Camera-type eye (tissue), 1 donor: Measurements from ENCODE around the gene TCF12. TPM values are rescaled to one million over a fixed set of nuclear protein-coding genes. Genes with fewer than 3 reads are reported as not detected.

Experiments
- total RNA-seq: library from RNA; depleted of rRNA; stranded (reverse); fragments of >200 nt; gene quantifications from one replicate; pipeline ENCODE4 v1.2.3, GENCODE V29; 2014

TCF12 gene
- total RNA-seq = 280 TPM

GRCh38 chr15:56918046-56918938 is at the start of gene TCF12:
Gene TCF12 (plus strand): TSS chr15:56918644. CDS start chr15:56919914, 1,270 bp downstream.

Other genes starting within 250 kb of the TCF12 start
- gene ZNF280D, start 185.1 kb upstream of the TCF12 start, total RNA-seq = 144 TPM